Duodenal mucosa (tissue), 2 donors: ENCODE results near the gene PLK2.

Experiments used
- H3K27ac ChIP-seq: one replicate; pipeline ENCODE4 v1.7.0; 2013; ENCODE audit warnings: low read depth, low read length
- H3K27me3 ChIP-seq, 2 donors: one replicate each; pipeline ENCODE4 v1.7.0; 2013; ENCODE audit warnings: low read length in 2 of 2, control low read depth in 1 of 2; ENCODE audit not compliant: insufficient read depth in 2 of 2, control insufficient read depth in 1 of 2
- H3K36me3 ChIP-seq, 2 donors: one replicate each; pipeline ENCODE4 v1.7.0; 2013; ENCODE audit warnings: low read length in 2 of 2, control low read depth in 1 of 2; ENCODE audit not compliant: insufficient read depth in 2 of 2, control insufficient read depth in 1 of 2
- H3K4me1 ChIP-seq, 2 donors: one replicate each; pipeline ENCODE4 v1.7.0; 2013; ENCODE audit warnings: low read length in 2 of 2, control low read depth in 1 of 2; ENCODE audit not compliant: insufficient read depth in 2 of 2, control insufficient read depth in 1 of 2
- H3K4me3 ChIP-seq, 2 donors: one replicate each; pipeline ENCODE4 v1.7.0; 2013; ENCODE audit warnings: low read length in 2 of 2, low read depth in 1 of 2
- H3K9ac ChIP-seq, 2 donors: one replicate each; pipeline ENCODE4 v1.7.0; 2013; ENCODE audit warnings: low read length in 2 of 2, low read depth in 1 of 2
- H3K9me3 ChIP-seq, 2 donors: one replicate each; pipeline ENCODE4 v1.7.0; 2013; ENCODE audit warnings: low read length in 2 of 2, control low read depth in 1 of 2; ENCODE audit not compliant: control insufficient read depth in 1 of 2

PLK2 gene

GRCh38 chr5:58481828-58482227 lies 21.9 kb upstream of the PLK2 start:
- H3K27me3 ChIP-seq, result no peaks in the 10 kb centered on the region
- H3K4me1 ChIP-seq, result no peaks in the 10 kb centered on the region
- H3K4me3 ChIP-seq, result no peak overlapping the region

GRCh38 chr5:58481066-58481676 lies 21.3 kb upstream of the PLK2 start:
- no peak overlapping the region for H3K4me3 ChIP-seq
- H3K9ac ChIP-seq, result no peak overlapping the region
- H3K4me1 ChIP-seq, result no peaks in the 10 kb centered on the region
- no peaks in the 10 kb centered on the region for H3K27me3 ChIP-seq
- H3K36me3 ChIP-seq, result no peaks in the 10 kb centered on the region
- H3K9me3 ChIP-seq, result no peaks in the 10 kb centered on the region
- no peak overlapping the region for H3K27ac ChIP-seq

More at GRCh38 chr5:58481828-58482227, 21.9 kb upstream of the PLK2 start:
- Histone ChIP-seq H3K9me3 (no peaks in the 10 kb centered on the region), H3K27ac (no peak overlapping the region), H3K36me3 (no peaks in the 10 kb centered on the region), H3K9ac (no peak overlapping the region)

GRCh38 chr5:58477760-58478376 lies 18.0 kb upstream of the PLK2 start:
- H3K27ac ChIP-seq, result no peak overlapping the region
- no peaks in the 10 kb centered on the region for H3K27me3 ChIP-seq
- no peaks in the 10 kb centered on the region for H3K4me1 ChIP-seq
- no peaks in the 10 kb centered on the region for H3K36me3 ChIP-seq
- H3K4me3 ChIP-seq, result no peak overlapping the region
- H3K9ac ChIP-seq, result no peak overlapping the region
- H3K9me3 ChIP-seq, result no peaks in the 10 kb centered on the region

- Histone ChIP-seq H3K27me3 (no peaks in the 10 kb centered on the region), H3K36me3 (no peaks in the 10 kb centered on the region), H3K27ac (no peak overlapping the region), H3K4me1 (no peaks in the 10 kb centered on the region), H3K9ac (no peak overlapping the region), H3K4me3 (no peak overlapping the region), H3K9me3 (no peaks in the 10 kb centered on the region)
These were observed 15.5 kb upstream of the PLK2 start for GRCh38 chr5:58475404-58475803.

- no peaks in the 10 kb centered on the region for H3K9me3 ChIP-seq
- no peak overlapping the region for H3K9ac ChIP-seq
These were observed 10.0 kb upstream of the PLK2 start for GRCh38 chr5:58469896-58470295.

GRCh38 chr5:58466939-58467338 lies 7.1 kb upstream of the PLK2 start:
- Histone ChIP-seq H3K36me3 (no peaks in the 10 kb centered on the region), H3K27ac (no peak overlapping the region), H3K9me3 (no peaks in the 10 kb centered on the region), H3K9ac (no peak overlapping the region), H3K4me1 (peaks cover 0 to 8% of the 10 kb centered on the region in 2 donors), H3K4me3 (no peak overlapping the region), H3K27me3 (no peaks in the 10 kb centered on the region)

More at GRCh38 chr5:58469896-58470295, 10.0 kb upstream of the PLK2 start:
- Histone ChIP-seq H3K27me3 (no peaks in the 10 kb centered on the region), H3K27ac (no peak overlapping the region), H3K36me3 (no peaks in the 10 kb centered on the region), H3K4me3 (no peak overlapping the region), H3K4me1 (no peaks in the 10 kb centered on the region)

- Histone ChIP-seq H3K27ac (no peak overlapping the region), H3K27me3 (no peaks in the 10 kb centered on the region), H3K9me3 (no peaks in the 10 kb centered on the region), H3K36me3 (no peaks in the 10 kb centered on the region), H3K9ac (peak overlapping the region in 1 of 2 donors; percentile 4), H3K4me1 (peaks cover 0 to 16% of the 10 kb centered on the region in 2 donors), H3K4me3 (no peak overlapping the region)
These were observed 2.8 kb upstream of the PLK2 start for GRCh38 chr5:58462623-58463230.

GRCh38 chr5:58462154-58462553 lies 2.3 kb upstream of the PLK2 start:
- H3K27me3 ChIP-seq, result no peaks in the 10 kb centered on the region
- H3K9me3 ChIP-seq, result no peaks in the 10 kb centered on the region
- H3K9ac ChIP-seq, result peak overlapping the region in 1 of 2 donors; percentile 4
- H3K4me1 ChIP-seq, result peaks cover 0 to 16% of the 10 kb centered on the region in 2 donors
- no peak overlapping the region for H3K27ac ChIP-seq
- H3K4me3 ChIP-seq, result no peak overlapping the region
- peaks cover 0 to 2% of the 10 kb centered on the region in 2 donors for H3K36me3 ChIP-seq

- Histone ChIP-seq H3K4me1 (peaks cover 0 to 16% of the 10 kb centered on the region in 2 donors), H3K9me3 (no peaks in the 10 kb centered on the region), H3K27me3 (no peaks in the 10 kb centered on the region), H3K9ac (peak overlapping the region; percentile 79 to 81), H3K27ac (peak overlapping the region; percentile 94), H3K36me3 (peaks cover 5 to 15% of the 10 kb centered on the region in 2 donors), H3K4me3 (peak overlapping the region; percentile 81 to 84)
These were observed 923 bp upstream of the PLK2 start for GRCh38 chr5:58460732-58461286.
